GM21360 (cell line): ENCODE data around the gene FRY.

Source experiments
- ATAC-seq: cut with Tn5 transposase; IDR thresholded peaks from one replicate; pipeline ENCODE4 v1.9.1; 2021; ENCODE audit warnings: mild to moderate bottlenecking, moderate library complexity; ENCODE audit not compliant: unreplicated experiment

FRY gene

GRCh38 chr13:32340914-32341313, 309.3 kb downstream of the FRY start:
- ATAC-seq: no peak

GRCh38 chr13:32347651-32348050, 316.1 kb downstream of the FRY start:
- no peak for ATAC-seq
